Measurements from ENCODE around the gene ARMC9.
"Not testable (repeated sequence)": the region's sequence is repeated elsewhere in the genome, so short reads cannot be mapped to it uniquely, and the experiment has no call there.

ARMC9 gene

GRCh38 chr2:231182513-231182899 is 15.9 kb upstream of the ARMC9 start:
- no peak for DNase-seq

- DNase-seq = no peak
These were observed 14.6 kb upstream of the ARMC9 start for GRCh38 chr2:231183851-231184250.

GRCh38 chr2:231184319-231184718 is 14.1 kb upstream of the ARMC9 start:
- no peak for DNase-seq

- DNase-seq = no peak
These were observed 13.2 kb upstream of the ARMC9 start for GRCh38 chr2:231185050-231185725.

- no peak for DNase-seq
These were observed 12.5 kb upstream of the ARMC9 start for GRCh38 chr2:231185886-231186285.

- DNase-seq = no peak
These were observed 12.1 kb upstream of the ARMC9 start for GRCh38 chr2:231186325-231186724.

GRCh38 chr2:231187736-231188505 is 10.5 kb upstream of the ARMC9 start:
- no peak for DNase-seq

GRCh38 chr2:231188506-231189170 is 9.8 kb upstream of the ARMC9 start:
- DNase-seq = no peak

- DNase-seq = no peak
These were observed 9.3 kb upstream of the ARMC9 start for GRCh38 chr2:231189171-231189530.

GRCh38 chr2:231189571-231190495 is 8.6 kb upstream of the ARMC9 start:
- no peak for DNase-seq

- no peak for DNase-seq
These were observed 7.8 kb upstream of the ARMC9 start for GRCh38 chr2:231190531-231191197.

- DNase-seq = no peak
These were observed 6.2 kb upstream of the ARMC9 start for GRCh38 chr2:231191896-231192872.

- no peak for DNase-seq
These were observed 5.2 kb upstream of the ARMC9 start for GRCh38 chr2:231193216-231193615.

- DNase-seq = no peak
These were observed 1.8 kb upstream of the ARMC9 start for GRCh38 chr2:231196592-231196991.

GRCh38 chr2:231197196-231197595 is 1.2 kb upstream of the ARMC9 start:
- not testable (repeated sequence) for DNase-seq

- DNase-seq = no peak
These were observed 633 bp upstream of the ARMC9 start for GRCh38 chr2:231197706-231198290.

GRCh38 chr2:231199219-231199618 is 788 bp downstream of the ARMC9 start:
- DNase-seq = no peak

GRCh38 chr2:231200805-231201474 is 2.5 kb downstream of the ARMC9 start:
- DNase-seq = no peak

- no peak for DNase-seq
These were observed 3.0 kb downstream of the ARMC9 start for GRCh38 chr2:231201475-231201814.

GRCh38 chr2:231203087-231203486 is 4.7 kb downstream of the ARMC9 start:
- no peak for DNase-seq
